Hindlimb muscle (tissue), 1 donor: ENCODE measurements around the gene PRAMEF8. TPM values are rescaled to one million over a fixed set of nuclear protein-coding genes. Genes with fewer than 3 reads are reported as not detected.
"Not testable (repeated sequence)": the region's sequence is repeated elsewhere in the genome, so short reads cannot be mapped to it uniquely, and the experiment has no call there.

Experiments used
- DNase-seq: peaks from one replicate; pipeline ENCODE4 v3.0.0-alpha.2; 2013
- polyA plus RNA-seq: library from polyadenylated mRNA; unstranded; fragments of 120-200 nt; gene quantifications from one replicate; pipeline ENCODE4 v1.2.1, GENCODE V29; 2013; ENCODE audit not compliant: insufficient read length

The PRAMEF8 gene
- polyA plus RNA-seq: not detected

DNA sequence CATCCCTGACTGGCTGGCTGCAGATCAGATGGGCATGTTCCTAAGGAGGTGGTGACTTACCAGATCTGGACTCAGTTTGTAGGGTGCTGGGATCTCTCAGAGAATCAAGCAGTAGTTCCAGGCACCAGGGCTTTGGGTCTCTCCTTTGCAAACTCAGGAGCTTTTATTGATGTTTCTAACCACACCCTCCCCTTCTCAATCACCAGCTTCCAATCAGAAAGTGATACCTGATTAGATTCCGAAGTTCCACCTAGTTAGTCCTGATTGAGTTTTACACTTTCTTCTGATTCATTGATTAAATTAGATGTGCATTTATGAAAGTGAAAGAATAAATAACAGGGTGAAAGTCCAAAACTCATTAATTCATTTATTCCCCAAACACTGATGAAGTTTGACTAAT is at the start of gene PRAMEF8:
Gene PRAMEF8 (minus strand): TSS at position 101 of the 400 bp plus-strand sequence. CDS start 1,046 bp downstream, outside the sequence.
- not testable (repeated sequence) for DNase-seq

GRCh38 chr1:13315281-13315680 is 30.3 kb upstream of the PRAMEF8 start, which contains the start of gene PRAMEF15:
PRAMEF15 (plus strand) TSS chr1:13315581; CDS start chr1:13318408, 2,827 bp downstream.
- DNase-seq: not testable (repeated sequence)

DNA sequence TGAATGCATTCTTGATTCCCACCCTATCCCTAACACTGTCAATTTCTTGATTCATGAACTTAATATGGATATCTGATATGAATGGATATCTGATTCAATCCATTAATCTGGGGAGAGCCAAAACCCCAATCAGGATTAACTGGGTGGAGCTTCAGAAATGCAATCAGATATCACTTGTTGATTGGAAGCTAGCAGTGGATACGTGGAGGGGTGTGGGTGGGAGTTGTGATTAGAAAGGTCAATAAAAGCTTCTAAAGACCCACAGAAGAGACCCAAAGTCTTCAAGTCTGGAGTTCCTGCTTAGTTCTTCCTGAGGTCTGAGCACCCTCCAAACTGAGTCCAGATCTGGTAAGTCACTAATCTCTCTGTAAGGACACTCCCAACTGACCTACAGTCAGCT is 18.3 kb upstream of the PRAMEF8 start, which contains the start of gene PRAMEF33:
Gene PRAMEF33 (plus strand): TSS at position 301 of the 400 bp plus-strand sequence. CDS start 2,416 bp downstream, outside the sequence.
- DNase-seq: not testable (repeated sequence)

- DNase-seq: not testable (repeated sequence)
Measured at GRCh38 chr1:13302197-13302596, 17.3 kb upstream of the PRAMEF8 start.

DNA sequence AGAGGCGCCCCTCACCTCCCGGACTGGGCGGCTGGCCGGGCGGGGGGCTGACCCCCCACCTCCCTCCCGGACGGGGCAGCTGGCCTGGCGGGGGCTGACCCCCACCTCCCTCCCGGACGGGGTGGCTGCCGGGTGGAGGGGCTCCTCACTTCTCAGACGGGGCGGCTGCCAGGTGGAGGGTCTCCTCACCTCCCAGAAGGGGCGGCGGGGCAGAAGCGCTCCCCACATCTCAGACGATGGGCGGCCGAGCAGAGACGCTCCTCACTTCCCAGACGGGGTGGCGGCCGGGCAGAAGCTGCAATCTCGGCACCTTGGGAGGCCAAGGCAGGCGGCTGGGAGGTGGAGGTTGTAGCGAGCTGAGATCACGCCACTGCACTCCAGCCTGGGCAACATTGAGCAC is 13.8 kb upstream of the PRAMEF8 start:
- DNase-seq: not testable (repeated sequence)

DNA sequence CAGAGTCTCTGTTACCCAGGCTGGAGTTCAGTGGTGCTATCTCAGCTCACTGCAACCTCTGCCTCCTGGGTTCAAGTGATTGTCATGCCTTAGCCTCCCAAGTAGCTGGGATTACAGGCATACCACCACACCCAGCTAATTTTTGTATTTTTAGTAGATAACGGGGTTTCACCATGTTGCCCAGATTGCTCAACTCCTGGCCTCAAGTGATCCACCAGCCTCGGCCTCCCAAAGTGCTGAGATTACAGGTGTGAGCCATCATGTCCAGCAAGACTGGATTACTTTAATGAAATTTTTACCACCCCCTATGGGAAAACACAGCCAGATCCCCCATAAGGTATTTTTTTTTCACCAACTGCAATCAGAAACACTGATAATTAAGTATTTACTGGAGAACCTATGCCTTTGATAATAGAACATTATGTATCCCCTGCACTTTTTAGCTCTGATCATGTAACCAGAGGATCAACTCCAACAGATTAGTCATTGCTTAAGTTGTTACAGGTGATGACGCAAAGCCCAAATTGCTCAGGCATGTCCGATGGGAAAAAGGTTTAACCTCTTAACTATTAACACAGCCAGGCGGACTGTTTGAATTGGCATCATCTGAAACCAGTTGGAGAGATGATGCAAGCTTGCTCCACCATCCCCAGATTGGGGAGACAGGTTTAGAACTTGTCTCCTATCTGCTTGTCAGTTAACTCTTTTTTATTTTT is 12.4 kb upstream of the PRAMEF8 start:
- DNase-seq: not testable (repeated sequence)

DNA sequence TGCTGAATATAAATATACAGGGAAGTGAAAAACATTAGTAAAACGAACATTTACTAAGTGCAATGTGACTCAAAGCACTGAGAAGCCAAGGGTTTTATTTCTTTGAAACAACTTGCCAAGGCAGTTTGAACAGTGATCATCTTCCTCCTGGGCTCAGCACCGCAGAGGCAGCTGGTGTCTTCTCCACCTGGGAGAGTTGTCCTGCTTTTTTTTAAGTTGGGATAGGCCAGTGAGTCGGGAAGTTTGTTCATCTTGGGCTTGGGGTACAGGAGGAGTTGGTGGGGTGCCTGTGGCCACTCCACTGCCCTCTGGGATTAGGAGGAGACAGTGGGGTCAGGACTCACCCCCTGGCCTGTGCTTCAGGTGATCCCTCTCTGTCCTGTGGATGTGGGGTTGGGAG is 4.1 kb upstream of the PRAMEF8 start:
- not testable (repeated sequence) for DNase-seq

- DNase-seq: not testable (repeated sequence)
Measured at GRCh38 chr1:13279617-13280016, 5.3 kb downstream of the PRAMEF8 start.

- not testable (repeated sequence) for DNase-seq
Measured at GRCh38 chr1:13277016-13277415, 7.9 kb downstream of the PRAMEF8 start.

DNA sequence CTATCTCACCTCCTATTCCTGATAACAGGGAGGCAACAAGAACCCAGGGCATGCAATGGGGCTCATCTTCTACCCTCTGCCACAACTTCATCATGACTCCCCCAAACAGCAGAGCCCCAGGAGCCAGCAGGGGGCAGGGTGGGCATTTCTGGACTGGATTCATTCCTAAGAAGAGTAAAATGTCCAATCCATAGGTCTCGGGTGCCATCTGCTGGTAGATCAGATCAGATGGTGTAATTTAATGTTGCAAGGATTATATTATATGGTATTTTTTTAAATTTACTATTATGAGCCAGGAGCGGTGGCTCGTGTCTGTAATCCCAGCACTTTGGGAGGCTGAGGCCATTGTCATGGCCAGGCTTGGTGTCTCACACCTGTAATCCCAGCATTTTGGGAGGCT is 19.8 kb downstream of the PRAMEF8 start:
- not testable (repeated sequence) for DNase-seq

DNA sequence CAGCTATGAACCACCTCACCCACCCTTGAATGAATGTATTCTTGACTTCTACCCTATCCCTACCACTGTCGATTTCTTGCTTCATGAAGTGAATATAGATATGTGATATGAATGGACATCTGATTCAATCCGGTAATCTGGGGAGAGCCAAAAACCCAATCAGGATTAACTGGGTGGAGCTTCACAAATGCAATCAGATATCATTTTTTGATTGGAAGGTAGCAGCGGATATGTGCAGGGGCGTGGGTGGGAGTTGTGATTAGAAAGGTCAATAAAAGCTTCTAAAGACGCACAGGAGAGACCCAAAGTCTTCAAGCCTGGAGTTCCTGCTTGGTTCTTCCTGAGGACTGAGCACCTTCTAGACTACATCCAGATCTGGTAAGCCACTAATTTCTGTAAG is 31.0 kb downstream of the PRAMEF8 start, which contains the start of gene PRAMEF5:
Gene PRAMEF5 (plus strand): TSS at position 301 of the 400 bp plus-strand sequence. CDS start 5,071 bp downstream, outside the sequence.
- not testable (repeated sequence) for DNase-seq

DNA sequence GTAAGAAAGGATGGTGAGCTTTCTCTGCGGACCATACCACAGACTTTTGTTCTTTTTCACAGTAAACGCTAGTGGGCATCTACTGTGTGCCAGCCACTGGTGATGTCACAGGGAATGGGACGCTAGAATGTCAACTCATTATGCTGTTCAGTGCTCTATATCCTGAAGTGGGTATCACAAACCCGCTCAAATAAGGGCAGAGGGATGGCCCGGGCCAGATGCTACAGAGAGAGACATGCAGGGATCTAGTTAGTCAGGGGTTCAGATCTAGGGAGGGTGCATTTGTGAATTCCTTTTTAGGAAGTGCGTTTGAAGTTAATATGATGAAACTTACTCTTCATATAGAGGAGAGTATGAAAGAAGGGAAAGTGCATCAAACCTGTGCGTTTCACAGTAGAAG is 37.8 kb downstream of the PRAMEF8 start:
- DNase-seq: not testable (repeated sequence)

- DNase-seq: not testable (repeated sequence)
Measured at GRCh38 chr1:13246554-13246871, 38.4 kb downstream of the PRAMEF8 start.

- DNase-seq: not testable (repeated sequence)
Measured at GRCh38 chr1:13245841-13246553, 38.9 kb downstream of the PRAMEF8 start.

DNA sequence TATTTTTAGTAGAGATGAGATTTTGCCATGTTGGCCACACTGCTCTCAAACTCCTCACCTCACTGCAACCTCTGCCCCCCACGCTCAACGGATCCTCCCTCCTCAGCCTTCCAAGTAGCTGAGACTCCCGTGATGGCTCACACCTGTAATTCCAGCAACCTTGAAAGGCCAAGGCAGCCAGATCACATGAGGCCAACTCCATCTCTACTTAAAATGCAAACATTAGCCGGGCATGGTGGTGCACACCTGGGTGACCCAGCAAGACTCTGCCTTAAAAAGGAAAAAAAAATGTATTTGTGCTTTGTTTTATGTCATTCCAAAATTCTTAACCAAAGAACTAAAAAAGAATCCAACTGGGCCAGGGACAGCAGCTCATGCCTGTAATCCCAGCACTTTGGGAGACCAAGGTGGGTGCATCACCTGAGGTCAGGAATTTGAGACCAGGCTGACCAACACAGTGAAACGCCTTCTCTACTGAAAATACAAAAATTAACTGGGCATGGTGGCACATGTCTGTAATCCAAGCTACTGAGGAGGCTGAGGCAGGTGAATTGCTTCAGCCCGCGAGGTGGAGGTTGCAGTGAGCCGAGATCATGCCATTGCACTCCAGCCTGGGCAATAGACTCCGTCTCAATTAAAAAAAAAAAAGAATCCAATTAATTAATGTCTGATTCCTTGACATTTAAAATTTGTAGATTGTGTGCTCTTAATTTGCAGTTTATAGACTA is 41.2 kb downstream of the PRAMEF8 start:
- DNase-seq: not testable (repeated sequence)

GRCh38 chr1:13239633-13240032 is 45.3 kb downstream of the PRAMEF8 start:
- not testable (repeated sequence) for DNase-seq

GRCh38 chr1:13237572-13237971 is 47.4 kb downstream of the PRAMEF8 start:
- DNase-seq: not testable (repeated sequence)

GRCh38 chr1:13234057-13234456 is 50.9 kb downstream of the PRAMEF8 start:
- not testable (repeated sequence) for DNase-seq

DNA sequence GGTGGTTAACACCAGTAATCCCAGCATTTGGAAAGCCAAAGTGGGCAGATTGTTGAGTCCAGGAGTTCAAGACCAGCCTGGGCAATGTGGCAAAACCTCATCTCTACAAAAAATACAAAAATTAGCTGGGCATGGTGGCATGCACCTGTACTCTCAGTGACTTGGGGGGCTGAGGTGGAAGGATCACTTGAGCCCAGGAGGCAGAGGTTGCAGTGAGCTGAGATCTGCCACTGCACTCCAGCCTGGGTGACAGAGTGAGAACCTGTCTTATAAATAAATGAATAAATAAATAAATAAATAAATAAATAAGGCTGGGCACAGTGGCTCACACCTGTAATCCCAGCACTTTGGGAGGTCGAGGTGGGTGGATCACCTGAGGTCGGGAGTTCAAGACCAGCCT is 52.9 kb downstream of the PRAMEF8 start:
- DNase-seq: not testable (repeated sequence)
